Measurements from ENCODE around the gene VAPA. TPM values are rescaled to one million over a fixed set of nuclear protein-coding genes. Genes with fewer than 3 reads are reported as not detected.
A peak's percentile ranks its signal among the peaks of the same experiment; 100 is the strongest.
"Not testable (repeated sequence)": the region's sequence is repeated elsewhere in the genome, so short reads cannot be mapped to it uniquely, and the experiment has no call there.

Gene VAPA
- total and polyA plus RNA-seq, 2 of the 4 experiments (the other 2 are of a cell fraction) = 199 to 206 TPM

DNA sequence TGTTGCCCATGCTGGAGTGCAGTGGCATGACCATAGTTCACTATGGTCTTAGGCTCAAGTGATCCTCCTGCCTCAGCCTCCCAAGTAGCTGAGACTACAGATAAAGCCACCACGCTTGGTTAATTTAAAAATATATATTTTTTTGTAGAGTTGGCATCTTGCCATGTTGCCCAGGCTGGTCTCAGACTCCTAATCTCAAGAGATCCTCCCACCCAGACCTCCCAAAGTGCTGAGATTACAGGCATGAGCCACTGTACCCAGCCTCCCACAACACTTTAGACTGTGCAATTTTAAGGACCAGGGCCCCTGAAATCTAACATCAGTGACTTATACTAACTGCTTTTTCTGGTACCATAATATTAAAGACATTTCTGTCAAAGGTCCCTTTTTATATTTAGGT lies 22.9 kb upstream of the VAPA start:
- Histone ChIP-seq H3K79me1 (ENCODE audit: low read depth in 1 of 2, low read length in 2 of 2) (no peaks in the 10 kb centered on the region), H3K18ac (ENCODE audit: low read depth, low read length) (no peak overlapping the region), H4K5ac (ENCODE audit: low read depth, low read length) (no peak overlapping the region), H3K4me3 (ENCODE audit: insufficient read depth, low read depth, low read length) (no peak overlapping the region), H2BK5ac (ENCODE audit: low read depth, low read length, poor library complexity, severe bottlenecking) (no peak overlapping the region), H2AFZ (replicated peaks; ENCODE audit: low read length, poor library complexity) (no peak overlapping the region), H3K4me2 (ENCODE audit: low read depth, low read length) (no peak overlapping the region), H3K14ac (replicated peaks; ENCODE audit: low read depth, low read length) (no peak overlapping the region), H3K27me3 (ENCODE audit: control insufficient read depth, insufficient read depth, low read length) (no peaks in the 10 kb centered on the region), H2BK20ac (ENCODE audit: low read depth, low read length) (no peak overlapping the region), H3K4ac (ENCODE audit: low read depth, low read length) (no peak overlapping the region), H3K56ac (ENCODE audit: extremely low read depth, insufficient read depth, low read length) (no peak overlapping the region), H3K9ac (ENCODE audit: low read depth, low read length) (no peak overlapping the region), H3K9me1 (ENCODE audit: insufficient read depth, low read length) (no peaks in the 10 kb centered on the region; the same call in 1 of the 2 replicates), H3K4me1 (ENCODE audit: control insufficient read depth, insufficient read depth, low read length) (no peaks in the 10 kb centered on the region), H2AK5ac (ENCODE audit: low read depth, low read length) (no peak overlapping the region), H2AK9ac (replicated peaks; ENCODE audit: low read depth, low read length, poor library complexity) (no peak overlapping the region), H2BK15ac (ENCODE audit: low read depth, low read length) (no peak overlapping the region), H2BK120ac (ENCODE audit: low read depth, low read length) (no peak overlapping the region), H4K20me1 (ENCODE audit: insufficient read depth, low read length) (no peaks in the 10 kb centered on the region), H3K27ac (ENCODE audit: insufficient read depth, low read length) (no peak overlapping the region), H3K36me3 (ENCODE audit: control insufficient read depth, insufficient read depth, low read length) (no peaks in the 10 kb centered on the region), H4K8ac (ENCODE audit: low read depth in 2 of 2, low read length in 2 of 2) (no peak overlapping the region), H3K23ac (ENCODE audit: low read depth, low read length) (no peak overlapping the region), H4K91ac (ENCODE audit: insufficient read depth, low read depth, low read length) (no peak overlapping the region), H3K9me3 (ENCODE audit: control insufficient read depth, insufficient read depth, low read length) (no peaks in the 10 kb centered on the region)
- POLR2A ChIA-PET (ENCODE audit: unreplicated experiment) = interaction anchor here (0.7 kb wide), 1 partner anchor 14 kb away, joined by 3 read pairs; no protein-coding TSS in a partner anchor
- DNase-seq (no peak), ATAC-seq (ENCODE audit: low read depth) (no peak)
- dilution Hi-C loops (cut with HindIII; ENCODE audit: low sequenced_read_pairs, unreplicated experiment) (no loop called here), intact Hi-C loops (cut with micrococcal nuclease) (no loop called here), in situ Hi-C loops (cut with MboI; ENCODE audit: low sequenced_read_pairs) (no loop called here)
- BruUV-seq (replicated peaks) = no TSS peak
- TF ChIP-seq RAD21 (IDR thresholded peaks at IDR 0.05; ENCODE audit: low read length) (no peak), MAZ (IDR thresholded peaks at IDR 0.05; ENCODE audit: borderline replicate concordance, low read depth, low read length) (no peak), RCOR1 (IDR thresholded peaks at IDR 0.05; ENCODE audit: insufficient replicate concordance, low read length) (no peak)
- WGBS, 2 experiments (ENCODE audit: extremely low coverage in 2 of 2, insufficient read length in 1 of 2) = no CpG with 5 or more reads among the region's 1 CpG
- CTCF ChIA-PET = no interaction called here

- H4K91ac ChIP-seq (ENCODE audit: insufficient read depth, low read depth, low read length); H3K4me3 ChIP-seq (ENCODE audit: insufficient read depth, low read depth, low read length); in situ Hi-C loops (cut with MboI; ENCODE audit: low sequenced_read_pairs); POLR2A ChIA-PET (ENCODE audit: unreplicated experiment); H3K9me1 ChIP-seq (ENCODE audit: insufficient read depth, low read length); H3K27me3 ChIP-seq (ENCODE audit: control insufficient read depth, insufficient read depth, low read length); H4K8ac ChIP-seq (ENCODE audit: low read depth in 2 of 2, low read length in 2 of 2); ATAC-seq (ENCODE audit: low read depth); H2AK5ac ChIP-seq (ENCODE audit: low read depth, low read length); H3K9ac ChIP-seq (ENCODE audit: low read depth, low read length); BruUV-seq (replicated peaks); H4K20me1 ChIP-seq (ENCODE audit: insufficient read depth, low read length); H3K4me1 ChIP-seq (ENCODE audit: control insufficient read depth, insufficient read depth, low read length); H3K9me3 ChIP-seq (ENCODE audit: control insufficient read depth, insufficient read depth, low read length); H2AK9ac ChIP-seq (replicated peaks; ENCODE audit: low read depth, low read length, poor library complexity); H3K4me2 ChIP-seq (ENCODE audit: low read depth, low read length); H3K79me1 ChIP-seq (ENCODE audit: low read depth in 1 of 2, low read length in 2 of 2); intact Hi-C loops (cut with micrococcal nuclease); H2BK5ac ChIP-seq (ENCODE audit: low read depth, low read length, poor library complexity, severe bottlenecking); H3K4ac ChIP-seq (ENCODE audit: low read depth, low read length); H3K23ac ChIP-seq (ENCODE audit: low read depth, low read length); H3K36me3 ChIP-seq (ENCODE audit: control insufficient read depth, insufficient read depth, low read length); H2AFZ ChIP-seq (replicated peaks; ENCODE audit: low read length, poor library complexity); H2BK120ac ChIP-seq (ENCODE audit: low read depth, low read length); H2BK20ac ChIP-seq (ENCODE audit: low read depth, low read length); CTCF ChIA-PET; H3K56ac ChIP-seq (ENCODE audit: extremely low read depth, insufficient read depth, low read length); H2BK15ac ChIP-seq (ENCODE audit: low read depth, low read length); H3K14ac ChIP-seq (replicated peaks; ENCODE audit: low read depth, low read length); H4K5ac ChIP-seq (ENCODE audit: low read depth, low read length); H3K27ac ChIP-seq (ENCODE audit: insufficient read depth, low read length); dilution Hi-C loops (cut with HindIII; ENCODE audit: low sequenced_read_pairs, unreplicated experiment); H3K18ac ChIP-seq (ENCODE audit: low read depth, low read length): not testable (repeated sequence)
- peak; percentile 45 for DNase-seq
- no CpG with 5 or more reads among the region's 4 CpGs for WGBS, 2 experiments (ENCODE audit: extremely low coverage in 2 of 2, insufficient read length in 1 of 2)
These were observed 22.3 kb upstream of the VAPA start for GRCh38 chr18:9891515-9891914.

Measured in IMR-90 (cell line).